ENCODE measurements around the gene MAGEB2. TPM values are rescaled to one million over a fixed set of nuclear protein-coding genes. Genes with fewer than 3 reads are reported as not detected.

Gene MAGEB2
- total and polyA plus RNA-seq, 10 of the 15 experiments (the other 5 are each of a cell fraction or from before 2014, with no cell fraction given), result not detected

- Histone ChIP-seq H3K36me3 (ENCODE audit: control insufficient read depth in 2 of 2, insufficient read depth in 2 of 2, low read length in 1 of 2) (no peaks in the 10 kb centered on the region), H3K4me2 (ENCODE audit: control insufficient read depth, insufficient read depth) (no peak overlapping the region), H2AFZ (ENCODE audit: control insufficient read depth, low read depth, low read length) (no peak overlapping the region), H3K4me3 (no peak overlapping the region), H3K9ac (ENCODE audit: control insufficient read depth, insufficient read depth, low read length) (no peak overlapping the region), H3K27ac (ENCODE audit: control insufficient read depth, insufficient read depth) (no peak overlapping the region), H3K4me1 (ENCODE audit: control insufficient read depth, insufficient read depth, low read length) (no peaks in the 10 kb centered on the region), H3K79me2 (ENCODE audit: control insufficient read depth, insufficient read depth, low read length) (no peaks in the 10 kb centered on the region), H3K9me3 (replicated peaks; ENCODE audit: control insufficient read depth, insufficient read depth, low read length) (no peaks in the 10 kb centered on the region), H3K27me3 (replicated peaks in 1 of 2; ENCODE audit: control insufficient read depth in 2 of 2, insufficient read depth in 2 of 2, low read length in 1 of 2) (no peaks in the 10 kb centered on the region), H4K20me1 (ENCODE audit: control insufficient read depth, insufficient read depth) (no peaks in the 10 kb centered on the region)
- CTCF ChIA-PET, result no interaction called here
- WGBS (ENCODE audit: insufficient coverage, insufficient replicate concordance, low lambda C conversion rate, missing lambda C conversion rate), result 2% methylated on average over 4 of the region's 4 CpGs
- RAD21 ChIA-PET (ENCODE audit: unreplicated experiment), result no interaction called here
- FAIRE-seq, result no peak
- SMC1A ChIA-PET (ENCODE audit: uncharacterized antibody, unreplicated experiment), result no interaction called here
- no TSS peak for BruUV-seq (replicated peaks)
- TF ChIP-seq ZBED1 (IDR thresholded peaks at IDR 0.05; ENCODE audit: borderline replicate concordance) (no peak), ATF2 (IDR thresholded peaks at IDR 0.05; ENCODE audit: low read length) (peak; percentile 16; the same call in 1 of the 2 replicates), TAF1 (IDR thresholded peaks at IDR 0.05; ENCODE audit: borderline replicate concordance, low read depth, low read length) (no peak), RUNX3 (IDR thresholded peaks at IDR 0.05; ENCODE audit: low read length) (0 out of 2 replicates have a peak, but pooled peaks have one; percentile 4), JUNB (IDR thresholded peaks at IDR 0.05) (peak; percentile 35; the same call in 1 of the 2 replicates), SUZ12 (IDR thresholded peaks at IDR 0.05; ENCODE audit: unreplicated experiment) (no peak), IKZF2 (IDR thresholded peaks at IDR 0.05) (peak in 1 of 2 experiments; percentile 18; a peak in 1 of 4 replicates), ETV6 (conservative IDR thresholded peaks at IDR 0.05 in 1 of 2, IDR thresholded peaks at IDR 0.05 in 1 of 2; ENCODE audit: borderline replicate concordance in 1 of 2, low read depth in 1 of 2) (no peak), PKNOX1 (IDR thresholded peaks at IDR 0.05) (no peak), SIX5 (IDR thresholded peaks at IDR 0.05; ENCODE audit: low read depth, low read length, severe bottlenecking) (no peak), YY1 (IDR thresholded peaks at IDR 0.05; ENCODE audit: low read depth, low read length) (no peak), IRF4 (IDR thresholded peaks at IDR 0.05; ENCODE audit: low read depth, low read length) (peak; percentile 47; the same call in 1 of the 2 replicates), EED (IDR thresholded peaks at IDR 0.05; ENCODE audit: low read depth) (0 out of 2 replicates have a peak, but pooled peaks have one; percentile 25)
- intact Hi-C loops (cut with micrococcal nuclease; ENCODE audit: unreplicated experiment) (no loop called here), in situ Hi-C loops (cut with MboI) (no loop called here)
- POLR2A ChIA-PET, result interaction anchor here (0.5 kb wide), 1 partner anchor 174 kb away, joined by 4 read pairs; no protein-coding TSS in a partner anchor
- peak; percentile 81 for ATAC-seq
- DNase-seq (ENCODE audit: low read depth, low spot score), result peak; percentile 8
These were observed 33.5 kb downstream of the MAGEB2 start for GRCh38 chrX:30248854-30249253.

Measured in GM12878 (cell line).